Muscle layer of colon (tissue), 2 donors: ENCODE results near the gene MYO18B.

Experiments used
- H3K27ac ChIP-seq: one replicate; pipeline ENCODE4 v1.7.0; 2013; ENCODE audit warnings: low read depth, mild to moderate bottlenecking, low read length, moderate library complexity
- H3K27me3 ChIP-seq, 2 donors: one replicate each; pipeline ENCODE4 v1.7.0; 2013; ENCODE audit warnings: low read length in 2 of 2, mild to moderate bottlenecking in 2 of 2; ENCODE audit not compliant: insufficient read depth in 2 of 2, control insufficient read depth in 1 of 2
- H3K36me3 ChIP-seq: one replicate; pipeline ENCODE4 v1.7.0; 2013; ENCODE audit warnings: mild to moderate bottlenecking, low read length; ENCODE audit not compliant: insufficient read depth
- H3K4me1 ChIP-seq: one replicate; pipeline ENCODE4 v1.7.0; 2013; ENCODE audit warnings: mild to moderate bottlenecking, low read length; ENCODE audit not compliant: insufficient read depth
- H3K4me3 ChIP-seq, 2 donors: one replicate each; pipeline ENCODE4 v1.7.0; 2013; ENCODE audit warnings: low read length in 2 of 2, low read depth in 1 of 2, mild to moderate bottlenecking in 1 of 2, moderate library complexity in 1 of 2
- H3K9ac ChIP-seq: one replicate; pipeline ENCODE4 v1.7.0; 2013; ENCODE audit warnings: low read length
- H3K9me3 ChIP-seq: one replicate; pipeline ENCODE4 v1.7.0; 2013; ENCODE audit warnings: mild to moderate bottlenecking, low read length
- donor health status: abdominal sarcoma.
- donor health status: Adenocarcinoma of cecum.

MYO18B gene

DNA sequence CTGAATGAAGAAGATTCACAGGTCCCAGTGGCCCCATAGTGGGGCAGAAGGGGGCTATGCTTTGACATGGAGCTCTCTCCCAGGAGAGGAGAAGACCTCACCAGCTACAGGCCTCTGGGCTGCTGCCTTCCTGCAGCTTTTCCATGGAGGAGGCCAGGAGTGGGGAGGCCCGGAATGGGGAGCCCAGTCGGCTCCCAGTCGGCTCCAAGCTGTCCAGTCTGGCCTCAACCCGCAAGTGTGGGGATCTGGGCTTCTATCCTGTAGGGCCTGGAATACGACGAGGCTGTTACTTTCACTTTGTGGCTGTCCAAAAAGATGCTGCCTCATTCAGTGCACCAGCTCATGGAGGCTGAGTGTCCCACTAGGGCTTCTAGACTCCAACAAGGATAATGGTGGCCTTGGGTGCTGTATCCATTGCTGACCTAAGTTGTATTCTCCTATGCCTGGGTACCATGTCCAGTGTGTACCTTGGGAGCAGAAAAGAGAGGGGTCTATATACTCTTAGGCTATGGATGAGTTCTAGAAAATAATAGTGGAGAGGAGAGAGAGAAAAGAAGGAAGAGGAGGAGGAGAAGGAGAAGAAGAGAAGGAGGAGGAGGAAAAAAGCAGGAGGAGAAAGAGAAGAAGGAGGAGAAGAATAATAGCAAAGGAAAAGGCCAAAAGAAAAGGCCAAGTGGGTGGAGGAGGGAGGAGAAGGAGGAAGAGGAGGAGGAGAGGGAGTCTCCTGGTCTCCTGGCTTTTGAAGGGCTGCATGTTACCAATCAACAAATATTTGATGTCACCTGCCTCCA lies 1.1 kb downstream of the MYO18B start:
- H3K36me3 ChIP-seq, result no peaks in the 10 kb centered on the region
- no peak overlapping the region for H3K27ac ChIP-seq
- no peak overlapping the region for H3K4me3 ChIP-seq
- no peaks in the 10 kb centered on the region for H3K4me1 ChIP-seq
- no peak overlapping the region for H3K9ac ChIP-seq
- no peaks in the 10 kb centered on the region for H3K9me3 ChIP-seq
- peaks cover 0 to 8% of the 10 kb centered on the region in 2 donors for H3K27me3 ChIP-seq

DNA sequence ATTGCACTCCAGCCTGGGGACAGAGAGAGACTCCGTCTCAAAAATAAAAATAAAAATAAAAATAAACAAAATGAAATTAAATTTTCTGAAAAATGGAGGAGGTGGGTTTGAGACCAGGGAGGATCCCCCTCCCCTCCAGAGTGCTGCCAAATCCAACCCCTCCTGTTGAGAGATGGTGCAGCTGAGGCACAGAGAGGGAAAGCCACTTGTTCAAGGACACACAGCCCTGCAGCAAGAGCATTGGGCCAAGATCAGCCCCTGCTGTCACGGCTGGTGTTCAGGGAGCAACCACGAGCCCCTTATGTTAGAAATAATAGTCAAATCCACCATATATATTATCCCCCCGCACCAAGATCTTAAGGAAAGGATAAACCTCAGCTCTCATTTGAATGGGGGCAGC lies 2.7 kb downstream of the MYO18B start:
- Histone ChIP-seq H3K4me1 (no peaks in the 10 kb centered on the region), H3K9me3 (no peaks in the 10 kb centered on the region), H3K27ac (no peak overlapping the region), H3K36me3 (no peaks in the 10 kb centered on the region), H3K27me3 (peaks cover 0 to 8% of the 10 kb centered on the region in 2 donors), H3K4me3 (no peak overlapping the region), H3K9ac (no peak overlapping the region)

DNA sequence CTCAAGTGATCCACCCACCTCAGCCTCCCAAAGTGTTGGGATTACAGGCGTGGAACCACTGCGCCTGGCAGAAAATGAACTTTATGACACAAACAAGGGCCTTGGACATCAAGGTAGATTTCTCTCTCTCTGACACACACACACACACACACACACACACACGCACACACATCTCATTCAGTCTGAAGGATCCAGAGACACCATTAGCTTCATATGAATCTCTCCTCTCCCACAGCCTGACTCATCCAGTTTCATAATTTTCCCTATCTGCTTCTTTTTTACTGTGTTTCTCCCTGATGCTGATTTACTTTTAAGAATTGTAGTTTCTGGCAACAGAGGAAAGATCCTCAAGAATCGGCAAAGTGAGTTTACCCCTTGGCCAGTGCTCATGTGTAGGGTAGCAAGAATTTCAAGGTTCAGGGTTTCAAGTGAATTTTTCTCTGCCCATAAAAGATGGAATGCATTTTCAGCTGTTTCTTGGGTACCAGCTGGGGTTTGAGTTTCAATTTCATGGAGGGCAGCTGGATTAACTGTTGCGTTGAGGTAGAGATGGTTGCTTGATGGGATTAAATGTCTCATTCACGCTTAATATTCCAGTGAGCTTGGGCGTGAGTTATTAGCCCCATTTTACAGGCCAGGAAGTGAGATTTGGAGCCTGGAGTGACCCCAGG lies 3.5 kb downstream of the MYO18B start:
- Histone ChIP-seq H3K4me1 (no peaks in the 10 kb centered on the region), H3K9me3 (no peaks in the 10 kb centered on the region), H3K9ac (no peak overlapping the region), H3K36me3 (no peaks in the 10 kb centered on the region), H3K27ac (no peak overlapping the region), H3K4me3 (no peak overlapping the region), H3K27me3 (peaks cover 0 to 8% of the 10 kb centered on the region in 2 donors)

DNA sequence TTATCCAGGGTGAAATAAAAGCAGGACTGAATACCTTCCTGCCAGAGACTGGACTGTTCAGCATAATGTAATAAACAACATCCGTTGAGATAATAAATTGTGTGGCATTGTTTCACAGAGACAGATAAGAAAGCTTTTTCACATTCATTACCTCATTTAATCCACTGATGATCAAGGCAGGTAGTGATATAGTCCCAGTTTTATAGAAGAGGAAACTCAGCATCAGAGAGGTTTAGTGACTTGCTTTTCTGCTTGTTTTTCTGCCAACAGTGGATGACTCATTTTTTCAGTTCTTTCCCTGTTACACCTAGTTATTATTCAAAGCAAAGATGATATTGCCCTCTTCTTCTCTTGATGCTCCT lies 4.0 kb downstream of the MYO18B start:
- Histone ChIP-seq H3K9me3 (no peaks in the 10 kb centered on the region), H3K27me3 (peaks cover 0 to 8% of the 10 kb centered on the region in 2 donors), H3K36me3 (no peaks in the 10 kb centered on the region), H3K4me3 (no peak overlapping the region), H3K27ac (no peak overlapping the region), H3K4me1 (no peaks in the 10 kb centered on the region), H3K9ac (no peak overlapping the region)

DNA sequence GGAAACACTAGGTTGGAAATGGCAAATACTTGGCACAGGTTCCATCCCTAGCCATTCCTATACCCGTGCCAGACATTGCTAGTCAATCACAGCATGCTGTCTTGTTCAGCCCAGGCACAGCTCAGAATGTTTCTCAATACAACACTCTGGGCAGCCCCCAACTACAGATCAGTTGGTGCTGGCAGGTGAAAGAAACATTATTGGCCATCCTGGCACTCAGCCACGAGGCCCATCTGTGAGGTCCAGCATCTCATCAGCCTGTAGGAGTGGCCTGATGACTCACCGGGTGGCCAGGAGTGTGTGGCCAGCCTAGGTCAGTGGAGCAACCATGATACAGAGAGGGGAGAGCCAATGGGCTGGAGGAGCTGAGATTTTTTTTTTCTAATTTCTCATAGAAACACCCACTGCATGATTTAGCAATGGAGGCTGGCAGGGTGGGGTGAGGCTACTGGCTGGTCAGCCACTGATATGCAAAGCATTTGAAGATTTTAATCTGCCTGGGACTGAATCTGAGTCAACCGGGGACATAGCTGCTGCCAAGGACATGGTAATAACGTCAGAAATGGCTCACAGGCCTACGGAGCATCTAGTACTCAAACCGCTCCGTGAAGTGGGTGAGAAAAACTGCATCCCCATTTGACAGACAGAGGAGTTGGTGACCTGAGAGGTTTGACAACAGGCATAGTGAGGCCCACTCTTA lies 5.4 kb downstream of the MYO18B start:
- Histone ChIP-seq H3K9me3 (no peaks in the 10 kb centered on the region), H3K36me3 (no peaks in the 10 kb centered on the region), H3K27me3 (peaks cover 0 to 8% of the 10 kb centered on the region in 2 donors), H3K4me1 (no peaks in the 10 kb centered on the region), H3K27ac (no peak overlapping the region), H3K4me3 (no peak overlapping the region), H3K9ac (no peak overlapping the region)

DNA sequence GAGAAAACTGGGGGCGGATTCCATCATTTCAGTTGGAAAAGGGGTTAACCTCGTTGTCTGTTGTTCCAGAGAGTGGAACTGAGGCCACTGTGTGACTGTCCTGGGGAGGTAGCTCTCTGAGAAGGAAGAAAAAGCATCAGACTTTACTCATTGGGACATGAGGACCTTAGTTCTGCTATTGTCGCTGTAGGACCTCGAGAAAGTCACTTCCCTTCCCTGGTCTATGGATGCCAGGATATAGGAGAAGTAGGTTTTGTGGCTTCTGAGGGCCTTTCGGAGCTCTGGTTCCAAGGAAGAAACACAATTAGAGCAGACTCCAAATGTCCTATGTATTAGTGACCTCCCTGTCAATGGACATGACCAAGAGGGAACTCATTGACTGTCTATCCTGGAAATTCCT lies 6.2 kb downstream of the MYO18B start:
- Histone ChIP-seq H3K27ac (no peak overlapping the region), H3K27me3 (peaks cover 0 to 3% of the 10 kb centered on the region in 2 donors), H3K36me3 (no peaks in the 10 kb centered on the region), H3K9ac (no peak overlapping the region), H3K9me3 (no peaks in the 10 kb centered on the region), H3K4me3 (no peak overlapping the region), H3K4me1 (no peaks in the 10 kb centered on the region)

DNA sequence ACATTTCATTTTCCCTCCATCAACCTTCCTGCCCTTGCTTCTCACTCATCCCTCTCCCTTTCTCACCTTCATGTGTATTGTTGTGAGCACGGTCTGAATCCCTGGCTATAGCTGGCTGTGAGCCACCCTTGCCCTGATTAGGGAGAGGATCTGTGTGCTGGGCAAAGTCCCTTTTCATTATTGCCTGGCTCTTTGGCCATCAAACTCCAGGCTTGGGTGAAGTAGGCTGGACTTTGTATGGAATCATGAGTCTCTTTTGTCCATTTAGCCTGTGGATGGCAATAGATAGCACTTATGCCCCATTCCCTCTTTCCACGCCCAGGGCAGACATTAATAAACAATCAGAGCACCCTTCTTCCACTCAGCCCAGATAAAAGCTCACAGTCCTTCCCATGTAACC lies 6.7 kb downstream of the MYO18B start:
- Histone ChIP-seq H3K36me3 (no peaks in the 10 kb centered on the region), H3K27me3 (no peaks in the 10 kb centered on the region), H3K4me1 (no peaks in the 10 kb centered on the region), H3K4me3 (no peak overlapping the region), H3K9me3 (no peaks in the 10 kb centered on the region), H3K27ac (no peak overlapping the region), H3K9ac (no peak overlapping the region)

DNA sequence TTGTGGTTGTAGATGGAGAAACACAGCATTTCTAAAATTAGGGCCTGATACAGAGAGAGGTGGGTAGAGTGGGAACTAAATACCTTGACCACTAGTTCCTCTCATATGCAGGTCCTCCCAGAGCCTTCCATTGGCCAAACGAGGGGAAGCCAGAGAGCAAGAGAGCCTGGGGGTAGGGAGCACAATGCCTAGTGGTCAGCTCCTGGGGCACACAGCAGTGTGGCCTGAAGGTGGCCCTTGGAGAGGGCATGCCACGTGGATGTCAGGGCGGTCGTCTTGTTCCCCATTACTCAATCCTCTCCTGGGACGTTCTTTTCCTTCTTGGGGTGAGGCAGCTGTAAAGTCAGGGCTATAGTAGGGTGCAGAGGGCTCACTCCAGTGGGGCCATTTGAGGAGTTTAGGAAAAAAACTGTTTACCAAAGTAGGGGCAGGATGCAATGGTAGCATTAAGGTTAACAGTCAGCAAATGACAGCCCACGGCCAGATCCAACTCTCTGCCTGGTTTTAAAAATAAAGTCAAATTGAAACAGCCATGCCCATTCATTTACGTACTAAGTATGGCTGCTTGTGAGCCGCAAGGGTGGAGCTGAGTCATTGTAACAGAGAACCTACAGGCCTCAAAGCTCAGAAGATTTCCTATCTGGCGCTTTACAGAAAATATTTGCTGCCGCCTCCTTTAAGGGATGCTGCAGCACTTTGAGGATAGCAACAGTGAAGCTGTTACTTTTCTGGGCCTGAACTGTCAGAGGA lies 7.6 kb downstream of the MYO18B start:
- Histone ChIP-seq H3K27ac (no peak overlapping the region), H3K9me3 (no peaks in the 10 kb centered on the region), H3K9ac (no peak overlapping the region), H3K36me3 (no peaks in the 10 kb centered on the region), H3K4me3 (no peak overlapping the region), H3K4me1 (no peaks in the 10 kb centered on the region), H3K27me3 (no peaks in the 10 kb centered on the region)

DNA sequence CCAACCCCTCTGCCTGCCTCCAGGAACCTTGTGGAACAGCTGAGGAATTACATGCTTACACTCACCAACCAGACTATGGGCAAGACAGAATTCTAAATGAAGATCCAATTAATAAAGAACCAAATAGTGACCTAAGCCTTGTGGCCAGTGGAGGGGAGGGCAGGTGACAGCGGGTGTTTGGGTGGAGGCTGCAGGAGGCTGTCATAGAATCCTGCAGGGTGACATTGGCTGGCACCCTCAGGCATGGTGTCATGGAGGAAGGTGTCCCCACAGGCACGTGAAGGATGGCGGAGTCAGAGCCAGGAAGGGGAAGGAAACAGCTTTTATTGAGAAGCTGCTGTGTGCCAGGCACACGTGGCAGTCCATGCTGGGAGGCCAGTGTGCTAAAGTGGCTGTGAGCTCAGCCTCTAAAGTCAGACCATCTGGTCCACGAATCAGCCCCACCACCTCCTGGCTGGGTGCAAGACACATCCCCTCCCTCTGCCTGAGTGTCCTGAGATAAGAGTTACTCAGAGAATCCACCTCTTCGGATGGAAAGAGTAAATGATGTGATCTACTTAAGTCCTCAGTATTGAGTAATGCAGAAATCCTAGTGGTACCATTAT lies 8.7 kb downstream of the MYO18B start:
- Histone ChIP-seq H3K36me3 (no peaks in the 10 kb centered on the region), H3K27me3 (no peaks in the 10 kb centered on the region), H3K4me3 (no peak overlapping the region), H3K27ac (no peak overlapping the region), H3K9ac (no peak overlapping the region), H3K9me3 (no peaks in the 10 kb centered on the region), H3K4me1 (peaks cover 5% of the 10 kb centered on the region)

DNA sequence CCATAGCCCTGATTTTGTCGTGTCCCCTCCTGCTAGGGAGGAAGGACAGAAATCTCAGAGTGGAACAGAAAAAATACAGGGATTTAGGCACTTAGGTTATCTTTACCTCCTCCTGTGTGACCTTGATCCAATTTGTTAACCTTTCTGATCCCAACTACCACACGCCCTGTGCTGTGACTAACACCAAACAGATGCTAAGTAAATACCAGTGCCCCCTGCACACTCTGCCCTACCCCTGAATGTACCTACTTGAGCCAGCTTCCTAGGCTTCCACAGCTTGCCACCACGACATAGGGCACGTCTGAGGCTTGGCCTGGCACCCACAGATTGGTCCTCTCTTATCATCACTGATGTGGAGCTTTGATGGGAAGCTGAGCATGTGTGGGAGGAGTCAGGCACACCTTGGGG lies 9.2 kb downstream of the MYO18B start:
- Histone ChIP-seq H3K36me3 (no peaks in the 10 kb centered on the region), H3K9me3 (no peaks in the 10 kb centered on the region), H3K27me3 (no peaks in the 10 kb centered on the region), H3K4me1 (peaks cover 5% of the 10 kb centered on the region), H3K9ac (no peak overlapping the region), H3K4me3 (no peak overlapping the region), H3K27ac (no peak overlapping the region)
